NOMO-1 treated with DMSO at 0.1 percent for 48 hours (cell line): ENCODE measurements around the gene COL28A1.
A peak's percentile ranks its signal among the peaks of the same experiment; 100 is the strongest.
"Not testable (repeated sequence)": the region's sequence is repeated elsewhere in the genome, so short reads cannot be mapped to it uniquely, and the experiment has no call there.

ENCODE experiments used
- DNase-seq: peaks from one replicate; lab custom pipeline; 2025; ENCODE audit not compliant: unreplicated experiment; lab: John Stamatoyannopoulos, UW

The COL28A1 gene

DNA sequence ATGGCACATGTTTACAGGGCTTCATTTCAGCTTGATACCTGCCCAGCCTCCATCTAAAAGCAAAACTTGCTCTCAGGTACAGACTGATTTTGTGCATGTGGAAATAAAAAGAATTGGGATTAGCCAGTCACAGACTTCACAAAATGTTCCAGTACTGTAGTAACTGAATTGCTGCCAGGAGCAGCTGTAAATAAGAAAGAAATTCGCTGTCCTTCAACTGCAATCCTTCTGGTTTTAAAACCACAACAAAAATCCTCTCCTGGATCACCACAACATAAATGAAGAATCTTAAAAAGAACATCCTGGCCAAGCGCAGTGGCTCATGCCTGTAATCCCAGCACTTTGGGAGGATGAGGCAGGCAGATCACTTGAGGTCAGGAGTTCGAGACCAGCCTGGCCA, 27.1 kb upstream of the COL28A1 start:
- DNase-seq, result no peak

DNA sequence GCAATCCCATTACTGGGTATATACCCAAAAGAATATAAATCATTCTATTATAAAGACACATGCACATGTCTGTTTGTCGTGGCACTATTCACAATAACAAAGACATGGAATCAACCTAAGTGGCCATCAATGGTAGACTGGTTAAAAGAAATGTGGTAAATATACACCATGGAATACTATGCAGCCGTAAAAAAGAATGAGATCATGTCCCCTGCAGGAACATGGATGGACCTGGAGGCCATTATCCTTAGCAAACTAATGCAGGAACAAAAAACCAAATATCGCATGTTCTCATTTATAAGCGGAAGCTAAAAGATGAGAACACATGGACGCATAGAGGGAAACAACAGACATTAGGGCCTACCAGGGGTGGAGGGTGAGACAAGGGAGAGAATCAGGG, 25.9 kb upstream of the COL28A1 start:
- DNase-seq, result not testable (repeated sequence)

DNA sequence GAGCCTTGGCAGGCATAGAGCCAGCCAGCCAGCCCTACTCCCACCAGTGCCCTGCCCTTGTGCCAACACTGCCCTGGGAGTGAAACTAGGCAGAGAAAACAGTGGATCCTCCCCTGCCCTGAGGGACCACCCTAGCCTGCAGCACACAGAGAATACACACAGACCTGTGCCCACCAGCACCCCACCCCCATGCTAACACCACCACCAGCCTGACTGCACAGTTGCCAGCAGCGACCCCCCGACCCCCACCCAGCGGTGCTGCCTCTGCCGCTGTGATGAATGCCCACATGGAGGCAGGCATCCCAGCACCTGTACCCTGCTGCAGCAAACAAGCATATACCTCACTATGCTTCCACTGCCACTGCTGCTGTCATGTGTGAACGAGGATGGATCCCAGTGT, 21.6 kb upstream of the COL28A1 start:
- DNase-seq, result no peak

DNA sequence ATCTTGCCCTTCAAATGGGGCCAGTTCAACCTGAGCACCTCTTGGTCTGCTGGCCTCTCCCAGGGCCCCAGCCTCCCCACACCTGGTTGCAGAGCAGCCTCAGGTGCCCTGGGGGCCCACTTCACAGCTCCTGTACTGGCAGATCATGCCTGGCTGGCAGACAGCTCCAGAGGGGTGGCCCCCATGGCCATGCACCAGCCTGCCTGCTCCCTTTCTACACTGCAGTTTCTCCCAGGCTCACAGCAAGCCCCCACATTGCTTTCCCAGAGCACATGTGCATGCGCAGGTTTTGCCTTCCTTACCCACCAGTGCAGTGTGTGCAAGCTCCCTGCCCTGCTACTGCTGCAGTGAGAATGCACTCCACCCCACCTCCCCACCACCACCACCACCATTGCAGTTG, 21.2 kb upstream of the COL28A1 start:
- no peak for DNase-seq

DNA sequence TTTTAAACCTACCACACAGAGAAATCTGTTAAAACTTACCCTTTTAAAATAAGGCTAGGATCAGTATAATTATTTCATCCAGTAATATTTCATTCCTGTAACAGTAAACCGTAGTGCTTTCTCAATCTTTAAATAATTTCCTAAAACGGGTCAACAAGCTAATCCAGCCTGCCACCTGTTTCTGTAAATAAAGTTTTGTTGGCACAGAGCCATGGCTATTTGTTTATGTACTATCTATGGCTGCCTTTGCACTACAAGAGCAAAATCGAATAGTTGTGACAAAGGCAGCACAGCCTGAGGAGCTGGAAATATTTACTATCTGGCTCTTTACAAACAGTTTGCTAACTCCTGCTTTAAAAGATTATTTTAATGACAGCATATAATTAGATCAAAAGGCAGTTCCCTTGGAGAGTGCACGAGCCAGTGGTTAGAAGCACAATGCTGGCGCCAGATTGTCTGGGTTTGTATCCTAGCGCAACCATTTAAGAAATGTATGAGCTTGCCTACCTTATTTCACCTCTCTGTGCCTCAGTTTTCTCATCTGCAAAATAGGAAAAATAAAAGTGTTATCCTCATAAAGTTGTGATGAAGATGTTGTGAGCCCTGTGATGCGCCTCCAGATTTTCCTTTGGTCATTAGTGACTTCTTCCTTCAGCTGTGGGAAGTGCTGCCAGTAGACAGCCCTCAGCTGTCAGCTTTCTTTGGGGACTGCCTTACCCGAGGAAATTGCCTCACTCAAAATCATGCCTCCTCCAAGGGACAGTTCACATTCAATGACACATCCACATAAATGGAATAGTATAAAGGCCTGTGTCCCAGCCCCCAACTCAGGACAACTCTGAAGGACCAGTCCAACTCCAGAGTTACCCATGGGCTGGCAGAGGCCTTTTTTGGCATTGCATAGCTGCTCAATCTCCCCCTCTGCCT, 19.2 kb upstream of the COL28A1 start:
- DNase-seq, result no peak

DNA sequence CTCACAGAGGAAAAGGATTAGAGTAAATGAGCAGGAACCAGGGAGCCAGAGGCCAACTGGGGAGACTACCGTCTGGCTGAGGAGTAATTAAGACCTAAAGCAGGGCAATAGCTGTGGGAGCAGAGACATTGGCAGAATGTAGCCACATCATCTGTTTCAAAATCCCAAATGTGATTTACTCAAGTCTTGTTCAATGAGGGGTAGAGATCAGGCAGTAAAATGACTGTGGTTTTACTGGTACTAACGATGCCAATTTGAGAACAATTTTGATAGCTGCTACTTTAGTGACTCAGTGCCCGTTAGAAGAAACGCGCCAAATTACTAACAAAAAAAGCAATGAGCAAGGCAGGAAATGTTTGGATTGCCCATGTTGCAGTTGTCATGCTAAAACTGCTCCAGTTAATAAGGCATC, 18.4 kb upstream of the COL28A1 start:
- peak; percentile 62 for DNase-seq

DNA sequence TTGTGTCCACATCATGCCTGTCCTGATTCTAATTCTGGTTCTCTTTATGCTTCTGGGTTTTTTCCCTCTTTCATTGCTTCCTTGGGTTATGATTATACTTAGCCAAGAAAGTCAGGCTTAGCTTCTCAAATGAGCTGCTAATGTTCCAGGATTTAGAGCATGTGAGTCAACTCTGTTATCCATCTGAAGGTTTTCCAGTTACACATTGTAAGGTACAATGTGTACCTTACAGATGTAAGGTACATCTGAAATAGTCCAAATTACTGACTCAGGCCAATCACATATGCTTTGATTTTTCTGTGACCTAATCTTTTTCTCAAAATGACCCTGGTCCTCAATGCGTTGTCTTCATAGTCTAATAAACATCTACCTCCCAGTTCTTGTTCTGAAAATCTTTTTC, 17.7 kb upstream of the COL28A1 start:
- no peak for DNase-seq

DNA sequence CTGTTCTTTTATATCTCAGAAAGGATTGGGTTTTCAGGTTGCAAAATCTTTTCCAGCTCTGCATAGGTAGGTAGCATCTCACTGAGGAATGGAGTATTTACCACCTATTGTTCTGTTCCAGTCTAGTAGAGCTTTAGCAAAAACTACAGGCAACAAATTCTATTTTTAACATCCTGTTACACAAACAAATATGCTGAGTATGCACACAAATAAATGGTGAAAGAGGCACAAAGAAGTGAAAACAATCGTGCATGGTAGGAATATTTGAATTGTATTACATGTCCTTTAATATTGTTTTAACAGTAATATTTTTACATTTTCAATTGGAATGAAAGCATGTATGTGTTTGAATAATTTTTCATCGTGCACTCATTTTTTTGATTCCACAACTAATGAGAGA, 16.5 kb upstream of the COL28A1 start:
- no peak for DNase-seq

DNA sequence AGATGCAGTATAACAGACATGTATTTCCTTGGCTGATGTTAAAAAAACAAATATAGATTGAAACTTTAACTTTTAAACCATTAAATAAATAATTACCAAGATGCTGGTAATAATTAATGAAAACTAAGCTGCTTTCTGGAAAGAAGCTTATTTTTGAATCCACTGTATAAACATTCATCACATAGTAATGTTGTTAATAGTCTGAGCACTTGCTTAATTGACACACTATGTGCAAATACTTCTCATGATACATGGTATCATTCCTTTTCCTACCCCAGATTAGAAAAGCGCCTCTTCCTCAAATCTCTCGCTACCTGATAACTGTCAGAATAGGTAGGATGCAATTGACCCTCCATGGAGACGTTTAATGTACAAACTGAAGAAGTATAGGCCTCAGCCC, 15.0 kb upstream of the COL28A1 start:
- DNase-seq, result no peak

DNA sequence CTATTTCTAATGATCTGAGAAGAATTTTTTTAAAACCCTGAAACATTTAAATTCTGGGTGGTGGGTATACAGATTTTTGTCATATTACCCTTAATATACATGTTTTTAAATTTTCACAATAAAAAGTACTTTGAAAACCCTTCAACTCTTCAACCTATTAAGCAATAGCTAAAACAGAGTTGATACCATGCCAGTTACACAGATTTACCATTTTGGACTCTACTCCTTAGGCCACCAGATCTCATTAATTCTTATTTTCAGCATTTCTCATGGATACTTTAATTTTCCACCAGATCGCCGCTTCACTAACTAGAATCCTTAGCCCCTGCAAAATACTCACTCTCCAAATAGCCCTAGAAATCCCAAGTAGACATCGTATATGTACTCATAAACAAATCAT, 12.7 kb upstream of the COL28A1 start:
- DNase-seq, result no peak

DNA sequence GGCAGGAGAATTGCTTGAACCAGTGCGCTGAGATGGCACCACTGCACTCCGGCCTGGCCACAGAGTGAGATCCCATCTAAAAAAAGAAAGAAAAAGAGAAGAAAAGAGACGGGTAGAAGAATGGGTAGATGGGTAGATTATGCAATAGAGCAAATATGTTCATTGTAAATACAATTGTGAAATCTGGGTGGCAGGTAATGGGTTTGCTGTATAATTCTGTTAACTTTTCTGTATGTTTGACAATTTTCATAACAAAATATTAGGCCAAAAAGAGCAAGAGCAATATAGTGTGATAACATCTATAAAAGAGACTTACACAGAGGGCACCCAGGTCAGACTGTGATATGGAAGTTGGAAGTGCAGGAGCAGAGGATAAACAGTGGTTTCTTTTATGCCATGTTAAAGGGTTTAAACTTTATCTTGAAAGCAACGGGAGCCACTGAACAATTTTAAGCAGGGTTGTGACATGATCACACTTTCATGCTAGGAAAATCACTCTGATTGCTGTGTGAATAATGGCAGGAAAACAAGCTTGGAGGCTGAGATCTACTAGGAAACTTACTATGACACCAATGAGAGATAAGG, 6.7 kb upstream of the COL28A1 start:
- no peak for DNase-seq

DNA sequence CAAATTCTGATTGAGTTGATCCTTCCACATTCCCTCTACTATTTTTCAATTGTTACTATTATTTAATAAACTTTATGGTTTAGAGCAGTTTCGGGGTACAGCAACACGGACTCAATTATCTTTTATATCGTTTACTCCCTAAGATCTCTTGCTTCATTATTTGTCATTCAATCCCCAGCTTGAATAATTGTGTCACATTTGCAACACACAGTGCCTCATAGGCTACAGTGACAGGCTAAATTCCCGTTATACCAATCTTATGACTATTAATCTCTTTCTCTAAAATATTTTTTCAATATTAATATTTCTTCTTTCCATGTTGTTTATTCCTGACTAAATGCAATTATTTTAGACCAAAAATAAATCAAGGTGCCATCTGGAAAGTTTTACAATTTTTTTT, 4.0 kb upstream of the COL28A1 start:
- no peak for DNase-seq

DNA sequence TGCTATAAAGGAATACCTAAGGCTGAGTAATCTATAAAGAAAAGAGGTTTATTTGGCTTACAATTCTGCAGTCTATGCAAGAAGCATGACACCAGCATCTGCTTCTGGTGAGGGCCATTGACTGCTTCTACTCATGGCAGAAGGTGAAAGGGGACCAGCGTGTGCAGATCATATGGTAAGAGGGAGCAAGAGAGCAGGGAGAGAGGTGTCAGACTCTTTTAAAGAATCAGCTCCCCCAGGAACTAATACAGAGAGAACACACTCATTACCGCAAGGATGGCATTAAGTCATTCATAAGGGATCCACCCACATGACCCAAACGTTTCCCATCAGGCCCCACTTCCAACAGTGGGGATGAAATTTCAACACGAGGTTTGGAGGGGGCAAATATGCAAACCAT, 3.5 kb upstream of the COL28A1 start:
- DNase-seq, result no peak

DNA sequence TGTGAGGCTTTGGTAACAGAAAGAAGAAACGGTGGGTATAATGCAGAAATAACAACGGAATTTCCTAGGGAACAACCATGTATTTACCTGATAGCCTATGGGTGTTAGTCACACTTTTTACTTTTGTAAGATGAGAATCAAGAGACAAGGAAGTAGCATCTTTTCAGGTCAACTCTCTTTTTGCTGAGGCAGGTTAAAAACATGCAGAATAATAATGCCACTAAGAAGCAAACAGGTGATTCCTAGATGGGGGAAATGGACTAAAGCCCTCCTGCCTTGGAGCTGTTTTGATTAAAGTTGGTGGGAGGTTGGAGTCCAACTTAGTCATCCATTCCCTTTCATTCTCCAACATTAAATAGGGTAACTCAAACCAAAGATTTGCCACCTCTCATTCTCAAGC, 2.0 kb upstream of the COL28A1 start:
- DNase-seq, result no peak

DNA sequence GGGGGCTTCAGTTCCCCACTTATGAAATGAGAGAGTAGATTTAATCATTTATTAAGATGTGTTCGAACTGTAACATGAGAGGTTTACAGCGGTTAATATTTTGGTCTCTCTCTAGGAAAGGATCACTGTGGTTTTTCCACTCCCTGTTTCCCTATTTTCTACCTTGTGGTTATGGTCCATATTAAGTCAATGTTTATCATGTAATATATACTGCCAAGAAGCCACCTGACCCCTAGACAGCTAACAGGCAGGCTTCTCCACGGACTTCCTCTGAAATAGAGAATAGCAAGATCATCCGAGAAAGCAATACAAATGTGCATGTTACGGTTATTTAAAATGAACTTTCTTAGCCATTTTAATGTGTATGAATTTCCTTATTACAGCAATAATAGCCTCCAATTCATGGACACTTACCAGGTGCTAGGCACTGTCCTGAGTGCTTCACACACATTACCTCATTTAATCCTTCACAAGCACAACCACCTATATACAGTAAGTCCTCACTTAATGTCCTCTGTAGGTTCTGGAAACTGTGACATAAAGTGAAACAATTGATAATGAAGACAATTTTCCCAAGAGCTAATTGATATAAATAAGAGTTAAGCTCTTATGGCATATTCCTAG, 835 bp upstream of the COL28A1 start:
- DNase-seq, result no peak

DNA sequence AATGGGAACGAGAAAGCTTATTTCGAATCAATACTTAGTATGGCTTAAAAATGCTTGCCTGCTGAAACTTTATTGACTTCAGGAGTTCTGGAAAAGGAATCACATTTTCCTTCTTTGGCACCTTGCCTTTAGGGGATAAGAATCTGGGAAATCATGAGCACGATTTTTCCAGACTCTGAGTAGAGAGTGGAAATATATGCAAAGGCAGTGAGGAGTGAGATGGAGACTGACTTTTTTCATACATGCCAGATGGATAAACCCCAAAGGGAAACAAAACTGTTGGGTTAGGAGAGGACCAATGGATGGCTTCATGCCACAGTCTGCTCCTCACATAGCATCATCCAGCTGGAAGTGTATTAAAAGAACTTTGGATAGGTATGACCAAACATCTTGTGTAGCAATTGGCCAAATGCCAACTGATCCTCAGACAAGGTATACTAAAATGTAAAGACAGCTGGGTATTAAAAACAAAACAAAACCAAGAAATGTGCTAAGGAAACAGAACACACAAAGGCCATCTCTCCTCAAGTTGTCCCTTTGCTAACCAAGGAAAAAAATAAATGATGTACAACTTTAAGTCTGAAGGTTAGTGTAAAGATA, 1.7 kb downstream of the COL28A1 start:
- DNase-seq, result no peak

DNA sequence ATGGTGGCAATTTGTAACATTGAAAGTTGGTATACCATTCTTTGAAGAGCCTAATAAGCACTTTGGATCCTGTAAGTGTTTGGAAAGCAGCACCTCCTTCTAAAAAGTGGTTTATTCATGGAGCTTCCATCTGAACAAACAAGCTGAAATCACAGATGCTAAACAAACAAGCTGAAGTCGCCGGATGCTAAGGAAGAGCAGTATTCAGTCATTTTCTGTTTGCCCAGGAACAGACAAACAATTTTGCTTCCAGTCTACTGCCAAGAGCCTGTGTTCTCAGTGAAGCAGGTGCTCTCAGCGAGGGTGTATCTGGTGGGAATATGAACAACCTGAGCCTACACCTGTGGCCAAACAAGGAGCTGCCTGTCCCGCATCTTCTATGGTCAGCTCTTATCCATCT, 6.3 kb downstream of the COL28A1 start:
- DNase-seq, result no peak

DNA sequence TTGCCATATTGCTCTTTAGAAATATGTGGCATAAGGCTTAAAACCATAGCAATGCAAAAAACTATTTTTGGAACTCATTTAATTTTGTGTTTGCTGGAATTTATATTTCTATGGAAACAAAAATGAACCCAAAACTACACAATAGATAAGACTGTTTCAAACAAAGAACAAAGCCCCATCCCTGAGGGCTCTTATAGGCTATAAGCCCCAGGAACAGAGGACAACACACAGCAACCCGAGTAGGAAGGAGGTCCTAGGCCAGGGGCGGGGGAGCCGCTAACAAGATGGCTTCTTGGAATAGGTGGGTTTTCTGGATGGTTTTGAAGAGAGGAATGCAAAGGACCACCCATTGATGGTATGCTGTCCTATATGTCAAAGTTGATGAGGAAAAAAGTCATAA, 8.6 kb downstream of the COL28A1 start:
- no peak for DNase-seq

DNA sequence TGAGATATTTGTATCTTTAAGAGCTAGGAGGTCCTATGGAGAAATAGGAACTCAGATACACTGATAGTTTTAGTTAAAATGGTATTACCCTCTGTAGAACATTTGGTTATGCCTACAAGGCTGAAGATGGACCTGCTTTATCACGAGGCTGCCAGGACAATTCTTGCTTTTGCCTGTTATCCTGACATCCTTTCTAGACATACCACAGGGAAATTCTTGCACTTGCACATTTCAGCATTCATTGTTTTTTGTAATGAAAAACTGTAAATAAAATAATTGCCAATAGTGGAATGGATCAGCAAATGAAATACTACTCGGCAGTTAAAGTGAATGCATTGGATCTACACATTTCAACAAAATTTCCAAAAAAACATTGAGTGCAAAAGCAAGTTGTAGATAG, 9.7 kb downstream of the COL28A1 start:
- no peak for DNase-seq

DNA sequence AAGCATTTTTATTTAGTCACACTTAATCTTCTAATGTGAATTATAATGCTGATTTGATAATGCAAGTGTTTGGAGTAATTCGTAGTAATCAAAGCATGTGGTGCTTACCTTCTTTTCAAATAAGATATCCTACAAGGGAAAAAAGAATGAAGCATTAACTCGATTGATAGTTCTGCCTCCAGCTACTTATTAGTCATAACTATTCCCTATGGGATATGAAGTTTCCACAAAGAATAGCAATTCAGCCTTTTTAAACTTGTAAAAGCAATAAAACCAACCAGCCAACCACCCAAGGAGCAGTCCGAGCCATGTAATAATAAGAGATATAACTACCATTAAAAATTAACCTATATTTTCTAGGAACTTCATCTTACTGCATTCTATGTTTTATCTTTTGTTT, 11.6 kb downstream of the COL28A1 start:
- DNase-seq, result no peak

DNA sequence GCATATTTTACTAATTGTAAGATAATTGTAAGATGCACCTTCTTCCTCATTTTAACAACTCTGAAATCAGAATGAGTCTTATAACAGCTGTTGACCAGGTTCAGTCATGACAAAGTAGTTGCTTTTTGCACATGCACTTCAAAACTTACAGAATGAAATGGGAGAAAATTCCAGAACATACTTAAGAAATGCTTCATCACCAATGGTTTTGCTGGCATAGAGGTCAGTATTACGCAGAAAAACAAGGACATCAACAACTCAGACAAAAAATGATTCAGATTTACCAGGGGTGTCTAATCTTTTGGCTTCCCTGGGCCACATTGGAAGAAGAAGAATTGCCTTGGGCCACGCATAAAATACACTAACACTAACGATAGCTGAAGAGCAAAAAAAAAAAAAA, 13.3 kb downstream of the COL28A1 start:
- no peak for DNase-seq

DNA sequence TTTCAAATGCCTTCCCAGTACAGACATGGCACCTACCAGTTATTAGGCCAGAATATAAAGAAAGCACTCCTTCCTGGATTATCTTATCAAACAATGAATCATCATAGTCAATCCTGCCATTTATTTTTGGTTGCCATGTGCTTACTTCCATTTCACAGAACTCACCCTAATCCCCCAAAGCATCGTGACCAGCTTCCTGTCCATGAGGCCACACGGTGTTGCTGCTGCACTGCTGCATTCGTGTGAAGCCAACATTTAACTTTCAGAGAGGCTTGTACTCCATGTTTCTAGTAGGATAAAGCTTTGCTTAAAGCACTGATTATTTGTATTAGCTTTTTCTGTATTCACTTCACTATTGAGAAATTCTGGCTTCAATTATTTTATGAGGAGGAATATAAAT, 14.4 kb downstream of the COL28A1 start:
- no peak for DNase-seq
